Upper lobe of left lung (tissue), 4 donors: ENCODE measurements around the gene RAPGEF1.

Experiments
- CTCF ChIP-seq, 6 experiments: fragments of 450-650 bp in 4 of 6; fragments of 200-600 bp in 2 of 6; sonication (generic) in 2 of 6; IDR thresholded peaks; one replicate each; pipeline ENCODE4 v1.5.1; 2016 to 2019; ENCODE audit warnings: antibody characterized with exemption in 6 of 6
- POLR2A ChIP-seq, 4 donors: fragments of 450-650 bp; IDR thresholded peaks; one replicate each; pipeline ENCODE4 v1.5.1; 2016 to 2017; ENCODE audit warnings: antibody characterized with exemption in 4 of 4, mild to moderate bottlenecking in 2 of 4
- POLR2AphosphoS5 ChIP-seq, 2 donors: sonication (generic); formaldehyde crosslinking; IDR thresholded peaks; one replicate each; pipeline ENCODE4 v1.5.1; 2017; ENCODE audit warnings: antibody characterized with exemption in 2 of 2

- TF ChIP-seq POLR2A (IDR thresholded peaks at IDR 0.05) (no peak), CTCF (IDR thresholded peaks at IDR 0.05) (no peak), POLR2AphosphoS5 (IDR thresholded peaks at IDR 0.05) (no peak)
Observed at GRCh38 chr9:131639769-131640437, 100.0 kb downstream of the RAPGEF1 start.
